Epithelial cell of prostate (primary cell): Measurements from ENCODE around the gene MLH3.

Experiments
- DNase-seq: peaks from one replicate; pipeline ENCODE4 v3.0.0-alpha.2; 2011; ENCODE audit warnings: low read depth, low spot score
- H3K27ac ChIP-seq: fragments of 450-650 bp; 2 replicates; pipeline ENCODE4 v1.5.1; 2017; ENCODE audit warnings: mild to moderate bottlenecking

MLH3 gene

DNA sequence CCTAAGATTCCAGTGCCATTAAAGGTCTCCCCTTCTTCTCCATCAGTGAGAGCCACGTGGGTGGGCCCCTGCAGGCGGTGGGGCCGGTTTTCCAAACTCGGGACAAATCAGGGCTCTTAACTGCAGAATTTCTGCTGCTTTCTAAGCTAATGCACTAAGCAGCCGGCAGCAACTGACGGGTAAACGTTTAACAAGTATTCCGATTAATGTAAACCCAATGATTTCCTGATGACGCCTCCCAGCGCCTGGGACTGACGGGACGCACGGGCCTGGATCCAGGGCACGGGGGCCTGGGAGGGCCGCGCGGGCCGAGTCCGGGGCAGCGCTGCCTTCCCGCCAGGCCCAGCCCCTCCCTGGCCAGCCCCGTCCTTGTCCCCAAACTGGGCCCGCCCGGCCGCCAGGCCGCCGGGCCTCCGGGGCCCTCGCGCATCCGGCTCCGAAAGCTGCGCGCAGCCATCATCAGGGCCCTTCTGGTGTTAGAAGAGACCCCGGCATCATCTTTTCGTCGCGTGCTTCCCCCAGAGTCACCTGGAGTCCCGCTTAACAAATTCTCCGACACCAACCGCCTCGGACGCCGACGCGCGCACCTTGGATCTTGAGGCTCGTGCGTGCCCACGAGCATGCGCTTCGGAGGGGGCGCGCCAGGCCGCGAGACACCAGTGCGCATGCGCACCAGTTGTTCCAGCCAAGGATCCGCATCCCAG, at the start of gene MLH3:
Gene MLH3, minus strand, starts transcription at position 616 of the 704 bp plus-strand sequence. CDS start 1,812 bp downstream, outside the sequence.
- no peak for DNase-seq
- peak within 1 kb of the TSS; percentile 23 for H3K27ac ChIP-seq

DNA sequence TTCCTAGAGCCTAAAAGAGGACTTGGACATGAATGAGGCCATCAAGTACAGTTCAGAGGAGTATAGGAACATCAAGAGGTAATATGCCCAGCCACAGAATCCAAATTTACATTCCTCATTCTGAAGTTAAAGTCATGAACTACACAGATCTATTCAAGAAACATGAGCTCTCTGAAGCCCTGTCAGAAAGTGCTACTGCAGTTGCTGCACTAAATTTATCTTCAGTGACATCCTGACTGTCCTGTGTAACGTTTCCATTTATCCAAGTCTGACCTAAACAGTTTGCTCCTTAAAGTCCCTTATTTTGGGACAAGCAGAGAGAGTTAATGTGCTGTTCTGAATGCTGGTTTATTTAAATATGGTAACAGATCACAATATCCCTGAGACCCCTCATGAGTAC, 47.4 kb upstream of the MLH3 start:
- H3K27ac ChIP-seq = no peak overlapping the region
- no peak for DNase-seq

DNA sequence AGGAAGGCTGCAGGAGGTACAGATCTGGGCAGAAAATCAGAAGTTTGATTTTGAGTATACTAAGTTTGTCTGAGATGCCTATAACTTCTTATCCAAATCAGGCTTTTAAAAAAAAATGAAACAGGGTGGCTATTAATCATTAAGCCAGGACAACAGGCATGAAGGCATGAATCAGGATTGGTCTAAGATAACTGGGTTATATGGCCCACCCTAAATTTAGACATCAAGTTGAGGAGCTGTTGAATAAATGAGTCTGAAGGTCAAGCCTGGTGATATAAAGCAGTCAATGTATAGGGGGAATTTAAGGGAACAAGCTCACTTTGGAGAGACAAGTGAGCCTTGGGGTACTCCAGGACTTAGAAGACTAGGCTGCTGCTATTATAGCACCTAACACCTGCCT, 46.9 kb upstream of the MLH3 start:
- DNase-seq = no peak
- no peak overlapping the region for H3K27ac ChIP-seq

DNA sequence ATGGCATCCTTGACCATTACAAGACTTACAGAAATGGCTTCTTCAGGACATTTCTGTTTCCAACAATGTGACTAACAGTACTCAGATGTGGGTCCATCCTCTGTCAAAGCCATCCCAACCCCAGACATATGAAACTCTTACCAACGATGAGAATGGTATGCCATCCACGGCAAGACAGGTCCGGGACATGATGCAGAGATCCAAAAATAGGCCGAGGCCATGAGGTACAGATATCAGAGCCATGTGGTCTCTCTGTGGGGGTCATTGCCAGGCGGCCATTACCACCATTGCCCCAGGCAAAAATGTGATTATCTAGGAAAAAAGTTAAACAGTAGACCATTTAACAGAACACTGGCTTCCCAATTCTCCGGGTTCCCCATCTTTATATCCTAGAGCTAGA, 45.7 kb upstream of the MLH3 start:
- DNase-seq = no peak
- no peak overlapping the region for H3K27ac ChIP-seq

DNA sequence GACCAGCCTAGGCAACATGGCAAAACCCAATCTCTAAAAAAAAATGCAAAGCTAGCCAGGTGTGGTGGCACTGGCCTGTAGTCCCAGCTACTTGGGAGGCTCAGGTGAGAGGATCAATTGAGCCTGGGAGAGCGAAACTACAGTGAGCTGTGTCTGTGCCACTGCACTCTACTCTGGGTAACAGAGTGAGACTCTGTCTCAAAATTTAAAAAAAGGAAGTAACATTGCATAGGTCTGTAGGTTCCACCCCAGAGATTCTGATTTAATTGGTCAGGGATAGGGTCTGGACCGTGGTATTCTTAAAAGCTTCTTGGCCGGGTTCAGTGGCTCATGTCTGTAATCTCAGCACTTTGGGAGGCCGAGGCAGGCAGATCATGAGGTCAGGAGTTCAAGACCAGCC, 44.4 kb upstream of the MLH3 start:
- H3K27ac ChIP-seq = no peak overlapping the region
- DNase-seq = no peak

DNA sequence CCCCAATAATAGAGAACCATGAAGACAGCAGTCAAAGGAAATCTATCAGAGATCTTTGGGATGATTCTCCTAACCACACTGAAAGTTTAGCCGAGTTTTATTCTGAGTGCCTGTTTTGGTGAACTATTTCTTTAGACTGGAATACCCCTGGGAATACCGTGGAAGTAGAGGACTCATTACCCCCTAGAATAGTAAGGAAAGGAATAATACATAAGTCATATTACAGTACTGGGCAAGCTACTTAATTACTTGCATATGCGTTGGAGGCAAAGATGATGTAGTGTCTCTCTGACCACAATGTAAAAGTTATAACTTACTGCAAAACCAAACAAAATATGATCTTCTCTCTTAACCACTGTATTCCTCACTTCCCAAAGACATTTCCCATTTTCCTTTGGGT, 43.6 kb upstream of the MLH3 start:
- H3K27ac ChIP-seq = no peak overlapping the region

DNA sequence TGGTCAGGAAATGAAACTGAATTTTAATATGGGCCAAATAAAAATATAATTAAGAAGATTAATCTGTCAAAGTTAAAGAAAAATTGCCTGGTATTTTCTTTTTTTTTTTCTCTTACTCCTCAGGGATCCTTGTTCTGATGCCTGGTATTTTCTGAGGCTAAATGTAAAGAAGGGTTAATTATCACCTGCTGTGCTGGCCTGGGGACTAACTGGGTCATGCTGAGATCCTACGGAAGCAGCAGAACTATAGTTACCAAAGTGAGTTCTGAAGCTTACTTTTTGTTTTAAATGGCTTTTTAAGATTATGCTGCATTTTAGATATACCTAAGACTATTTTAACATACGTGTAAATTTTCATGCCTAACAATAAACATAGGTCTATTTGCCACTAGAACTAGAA, 41.4 kb upstream of the MLH3 start:
- no peak overlapping the region for H3K27ac ChIP-seq
- DNase-seq = no peak

More for the DNA sequence above, 43.6 kb upstream of the MLH3 start:
- DNase-seq = no peak

DNA sequence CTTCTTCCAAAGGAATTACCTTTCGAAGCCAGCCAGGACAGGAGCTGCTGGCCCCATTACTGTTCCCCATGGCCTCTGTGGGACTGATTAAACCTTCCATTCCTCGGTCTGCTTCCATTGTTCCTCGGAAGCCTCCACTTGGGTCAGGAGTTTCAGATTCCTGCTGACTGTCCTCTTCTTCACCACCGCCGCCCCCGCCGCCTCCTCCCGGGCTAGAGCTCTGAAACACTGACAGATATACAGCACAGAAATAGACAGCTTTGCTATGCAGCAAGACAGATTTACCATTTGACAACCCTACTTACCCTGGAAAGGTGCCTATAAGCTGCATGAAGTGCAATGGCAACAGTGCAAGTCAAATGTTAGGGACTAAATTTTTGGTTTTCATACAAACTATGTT, 40.0 kb upstream of the MLH3 start:
- no peak for DNase-seq
- H3K27ac ChIP-seq = no peak overlapping the region

DNA sequence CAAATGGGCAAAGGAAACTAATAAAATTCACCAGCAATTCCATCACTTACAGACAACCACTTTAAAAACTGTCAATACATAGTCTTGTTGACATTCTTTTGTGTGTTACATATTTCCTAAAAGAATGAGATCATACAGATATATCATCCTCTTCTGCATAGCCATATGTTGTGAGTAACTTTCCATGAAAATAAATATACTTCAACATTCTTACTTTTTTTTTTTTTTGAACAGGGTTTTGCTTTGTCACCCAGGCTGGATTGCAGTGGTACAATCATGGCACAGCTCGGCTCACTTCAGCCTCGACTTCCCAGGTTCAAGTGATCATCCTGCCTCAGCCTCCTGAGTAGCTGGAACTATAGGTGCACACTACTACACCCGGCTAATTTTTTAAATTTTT, 39.1 kb upstream of the MLH3 start:
- no peak overlapping the region for H3K27ac ChIP-seq
- DNase-seq = no peak

DNA sequence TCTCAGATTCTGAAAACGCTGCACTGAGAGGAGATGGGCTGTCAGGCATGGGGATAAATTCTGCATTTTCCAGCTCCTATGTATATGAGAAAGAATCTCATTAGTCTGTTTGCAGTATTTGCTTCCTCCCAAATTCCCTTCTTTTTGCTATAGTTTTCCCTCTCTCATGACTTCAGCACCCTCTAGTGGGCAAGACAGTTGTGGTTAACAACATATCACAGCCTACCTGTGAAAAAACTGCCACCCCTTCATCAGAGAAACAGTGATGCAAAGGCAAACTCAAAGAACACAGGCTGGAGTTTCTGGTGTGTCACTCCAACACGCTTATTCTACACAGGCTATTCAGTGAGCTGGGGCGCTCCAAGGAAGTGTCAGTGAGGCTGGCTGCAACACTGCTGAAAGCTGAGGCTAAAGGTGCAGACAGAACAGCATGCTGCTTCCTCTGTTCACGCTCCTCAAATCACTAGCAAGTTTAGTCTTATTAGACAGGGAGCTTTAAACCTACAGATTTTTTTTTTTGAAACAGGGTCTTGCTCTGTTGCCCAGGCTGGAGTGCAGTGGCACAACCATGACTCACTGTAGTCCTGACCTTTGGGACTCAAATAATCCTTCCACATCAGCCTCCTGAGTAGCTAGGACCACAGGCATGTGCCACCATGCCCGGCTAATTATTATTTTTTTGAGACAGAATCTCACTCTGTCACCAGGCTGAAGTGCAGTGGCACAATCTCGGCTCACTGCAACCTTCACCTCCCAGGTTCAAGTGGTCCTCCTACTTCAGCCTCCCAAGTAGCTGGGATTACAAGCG, 37.5 kb upstream of the MLH3 start:
- no peak for DNase-seq
- H3K27ac ChIP-seq = no peak overlapping the region

DNA sequence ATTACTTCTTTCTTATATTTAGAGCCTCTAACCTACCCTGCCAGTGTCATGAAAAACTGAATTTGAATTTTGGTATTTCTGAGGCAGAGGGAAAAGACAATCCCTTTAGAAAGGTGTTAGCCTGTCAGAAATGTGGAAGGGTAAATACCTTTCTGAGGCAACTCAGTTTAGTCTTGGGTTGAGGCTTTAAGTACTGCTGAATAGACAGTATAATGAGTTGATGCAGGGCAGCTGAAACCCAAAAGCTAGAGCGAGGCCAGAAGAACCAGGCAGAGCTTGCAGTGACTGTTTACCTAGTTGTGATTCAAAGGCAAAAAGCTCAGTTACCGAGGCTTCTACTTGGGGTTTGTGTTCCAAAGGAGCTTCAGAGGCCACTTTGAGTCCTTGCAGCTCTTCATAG, 36.9 kb upstream of the MLH3 start:
- H3K27ac ChIP-seq = no peak overlapping the region
- no peak for DNase-seq

DNA sequence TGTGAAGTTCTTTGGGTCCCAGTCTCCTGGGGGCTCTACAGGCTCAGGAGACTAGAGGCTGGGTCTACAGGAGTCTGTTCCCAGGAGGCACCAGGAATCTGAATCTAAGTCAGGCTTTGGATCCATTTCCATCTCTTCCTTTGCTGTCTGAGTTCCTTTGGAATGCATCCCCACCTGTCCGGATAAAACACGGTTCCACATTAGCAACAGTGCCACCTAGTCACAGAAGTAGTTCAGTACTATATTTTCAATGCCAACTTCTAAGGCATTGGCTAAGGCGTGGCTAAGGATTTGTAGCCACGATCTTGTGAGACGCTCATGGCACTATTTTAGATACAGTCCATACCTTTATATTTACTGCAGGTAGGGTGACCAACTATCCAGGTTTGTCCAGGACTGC, 33.2 kb upstream of the MLH3 start:
- no peak overlapping the region for H3K27ac ChIP-seq
- no peak for DNase-seq

DNA sequence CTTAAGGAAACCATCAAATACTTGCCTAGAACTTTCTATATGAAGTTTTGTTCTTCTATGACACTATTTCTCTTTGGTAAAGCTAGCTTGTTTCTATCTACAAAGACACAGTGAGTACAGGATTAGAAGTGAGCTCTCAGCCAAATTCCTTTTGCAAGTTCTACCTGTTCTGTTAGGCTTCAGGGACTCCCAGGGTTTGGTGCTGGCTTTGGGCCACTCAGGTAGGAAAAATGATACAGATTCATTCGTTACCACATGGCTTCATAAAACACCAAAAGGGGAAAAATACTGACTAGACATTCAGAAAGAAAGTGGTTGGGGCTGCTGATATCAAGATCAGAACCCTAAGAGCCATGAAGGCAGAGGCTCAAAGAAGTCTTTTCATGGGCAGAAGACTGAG, 32.0 kb upstream of the MLH3 start:
- DNase-seq = no peak
- H3K27ac ChIP-seq = no peak overlapping the region

DNA sequence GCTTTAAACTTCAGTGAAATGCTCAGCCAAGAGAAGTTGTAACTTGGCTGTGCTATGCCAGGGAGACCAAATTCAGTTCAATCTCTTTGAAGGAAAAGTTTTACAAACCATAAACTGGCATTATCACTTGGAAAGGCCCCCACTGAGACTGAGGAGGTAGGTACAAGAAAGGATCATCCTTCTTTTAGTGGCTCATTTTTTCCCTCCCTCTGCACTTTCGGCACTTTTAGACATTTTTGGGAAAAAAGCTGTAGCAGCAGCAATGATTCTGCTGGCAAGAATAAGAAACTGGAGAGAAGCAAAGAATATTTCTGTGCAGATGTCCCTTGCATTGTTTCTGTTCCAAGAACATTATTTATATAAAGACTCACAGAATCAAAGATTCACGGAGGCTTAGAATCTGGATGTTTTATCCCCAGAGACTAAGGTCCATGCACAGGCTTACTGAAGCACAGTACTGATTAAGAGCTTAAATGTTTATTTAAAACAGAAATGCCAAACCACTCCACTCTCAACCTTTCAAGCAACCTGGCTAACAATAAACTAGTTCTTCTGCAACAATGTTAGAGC, 30.5 kb upstream of the MLH3 start:
- H3K27ac ChIP-seq = no peak overlapping the region

DNA sequence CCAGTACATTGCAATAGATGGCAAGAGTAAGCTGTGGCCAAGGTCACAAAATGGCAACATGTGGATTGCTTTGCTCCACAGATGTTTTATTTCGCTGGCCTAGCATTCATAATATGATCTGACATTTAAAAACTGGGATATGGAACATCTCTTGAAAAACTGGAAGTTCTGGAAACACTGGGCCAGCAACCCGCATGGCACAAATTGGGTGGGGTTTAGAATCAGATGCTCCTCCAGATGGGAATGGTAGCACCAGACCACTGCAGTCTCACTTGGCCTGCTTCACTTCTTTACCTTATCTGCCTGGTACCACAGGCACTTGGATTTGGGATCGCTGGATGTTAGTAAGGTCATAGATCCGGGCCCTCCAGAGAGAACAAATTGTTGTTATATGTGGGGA, 28.3 kb upstream of the MLH3 start:
- H3K27ac ChIP-seq = no peak overlapping the region
- no peak for DNase-seq

More for the DNA sequence above, 30.5 kb upstream of the MLH3 start:
- DNase-seq = no peak

DNA sequence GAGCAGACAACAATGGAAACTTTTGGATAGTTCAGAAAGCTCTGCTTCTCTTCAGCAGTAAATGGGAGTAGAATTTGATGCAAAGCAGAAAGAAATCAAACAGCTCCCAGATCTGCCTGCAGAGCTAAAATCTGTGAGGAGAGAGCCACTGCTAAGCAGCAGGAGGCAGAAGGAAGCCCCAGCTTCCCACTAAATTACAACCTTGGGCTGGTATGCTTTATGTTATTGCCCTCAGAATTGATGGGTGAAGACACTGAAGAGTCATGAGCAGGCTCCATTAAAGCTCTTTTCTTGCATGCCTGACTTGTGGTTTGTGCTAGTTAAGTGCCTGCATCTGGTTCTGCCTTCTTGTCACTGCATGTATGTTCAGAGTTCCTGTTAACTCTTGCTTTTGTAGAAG, 26.5 kb upstream of the MLH3 start:
- no peak for DNase-seq

DNA sequence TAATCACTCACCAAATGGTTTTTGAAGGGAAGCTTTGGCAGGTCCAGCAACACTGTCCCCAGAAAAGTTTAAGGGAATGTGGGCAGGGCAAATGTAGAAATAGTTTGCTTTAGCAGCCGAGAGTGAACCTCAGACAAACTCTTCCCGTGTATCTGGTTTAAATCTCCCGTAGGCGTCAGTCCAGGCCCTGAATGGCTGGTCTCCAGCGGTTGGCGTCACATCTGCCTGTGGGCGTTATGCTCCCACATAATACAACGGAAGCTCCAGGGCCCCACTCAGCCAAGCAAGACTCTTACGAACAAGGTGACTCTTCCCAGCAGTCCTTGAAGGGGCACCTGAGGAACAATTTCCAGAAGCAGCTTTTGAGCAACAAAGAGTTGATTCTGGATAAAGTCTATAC, 19.1 kb upstream of the MLH3 start:
- DNase-seq = no peak
- no peak overlapping the region for H3K27ac ChIP-seq

More for the DNA sequence above, 26.5 kb upstream of the MLH3 start:
- no peak overlapping the region for H3K27ac ChIP-seq

DNA sequence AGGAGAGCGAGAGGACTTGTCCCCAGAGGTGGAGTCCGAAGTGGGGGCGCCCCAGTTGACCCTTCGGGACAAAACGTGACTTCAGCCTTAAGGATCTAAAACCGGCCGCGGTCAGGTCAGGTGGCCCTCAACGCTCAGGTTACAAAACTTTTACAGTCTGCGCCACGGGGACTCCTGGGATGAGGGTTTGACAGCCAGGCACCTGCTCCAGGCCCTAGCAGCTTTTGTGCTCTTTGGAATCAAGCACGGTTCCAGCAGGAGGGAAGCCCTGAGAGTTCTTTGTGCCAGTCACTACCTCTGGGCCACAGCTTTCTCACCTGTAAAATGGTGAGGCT, 18.5 kb upstream of the MLH3 start:
- peak overlapping the region; percentile 64 for H3K27ac ChIP-seq
- DNase-seq = no peak

DNA sequence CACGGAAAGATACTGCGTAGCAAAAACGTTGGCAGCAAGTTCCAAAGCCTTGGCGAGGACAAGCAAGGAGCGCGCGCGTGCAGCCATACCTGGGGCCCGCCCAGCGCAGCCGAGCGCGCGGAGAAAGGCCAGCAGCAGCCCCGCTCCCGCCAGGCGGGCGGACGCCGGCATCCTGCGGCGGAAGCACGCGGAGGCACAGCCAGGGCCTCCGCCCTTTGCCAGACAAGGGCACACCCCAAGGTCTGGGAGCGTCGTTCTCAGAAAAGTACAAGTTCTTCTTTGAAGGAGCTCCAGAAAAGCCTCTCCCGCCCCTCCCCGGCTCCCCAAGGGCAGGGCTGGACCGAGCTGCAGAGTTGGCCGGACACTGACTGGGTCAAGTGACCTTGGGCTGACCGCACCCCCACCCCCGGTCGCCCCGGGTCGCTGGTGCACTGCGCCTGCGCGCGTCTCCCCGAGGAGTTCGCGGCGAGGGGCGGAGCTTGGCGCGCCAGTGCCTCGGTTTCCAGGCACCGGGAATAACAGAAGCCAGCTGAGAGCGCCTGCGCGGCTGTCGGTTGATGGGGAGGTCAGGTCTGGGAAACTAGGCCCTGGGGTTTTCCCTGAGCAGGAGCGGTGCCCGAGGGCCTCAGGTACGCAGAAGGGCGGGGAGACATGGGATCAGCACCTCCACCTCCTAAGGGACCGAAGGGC, 18.0 kb upstream of the MLH3 start, which contains the start of gene ZC2HC1C:
Gene ZC2HC1C, plus strand, starts transcription at position 521 of the 690 bp plus-strand sequence. CDS start 933 bp downstream, outside the sequence.
- H3K27ac ChIP-seq = peak within 1 kb of the TSS; percentile 64
- DNase-seq = no peak

DNA sequence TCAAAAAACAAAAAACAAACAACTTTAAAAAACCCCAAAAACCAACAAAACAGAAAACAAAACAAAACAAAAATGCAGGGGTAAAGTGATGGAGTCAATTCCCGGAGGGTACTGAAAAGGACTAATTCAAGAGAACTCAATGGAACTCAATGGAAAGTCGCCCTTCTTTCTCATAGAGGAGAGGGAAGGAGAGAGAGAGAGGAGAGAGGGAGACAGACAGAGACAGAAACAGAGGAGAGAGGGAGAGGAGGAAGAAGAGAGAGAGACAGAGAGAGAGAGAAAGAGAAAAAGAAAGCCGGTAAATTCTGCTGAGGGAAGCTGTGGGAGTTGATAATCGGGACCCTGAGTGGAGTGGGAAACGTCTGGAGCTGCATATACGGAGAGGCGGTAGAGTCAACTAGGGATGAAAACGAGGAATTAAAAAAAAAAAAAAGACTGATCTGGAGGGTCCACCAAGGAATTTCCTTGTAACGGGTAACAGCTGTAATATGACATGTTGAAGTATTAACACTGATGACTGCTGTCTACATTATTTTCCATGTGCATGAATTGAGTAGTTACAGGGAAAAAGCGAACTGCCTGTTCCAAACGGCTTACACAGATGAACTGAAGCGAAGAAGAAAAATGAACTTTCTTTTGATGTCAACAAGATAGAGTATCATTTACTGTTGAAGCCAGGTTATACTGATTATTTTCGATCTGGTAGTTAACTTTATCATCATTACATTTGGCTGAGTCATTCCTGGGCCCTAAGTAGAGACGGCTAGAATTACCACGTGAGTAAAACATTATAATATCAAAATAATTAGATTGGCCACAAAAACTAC, 17.2 kb upstream of the MLH3 start:
- H3K27ac ChIP-seq = peak overlapping the region; percentile 64
- DNase-seq = no peak
